Panc1 (cell line): ENCODE results near the gene CTNND1. TPM values are rescaled to one million over a fixed set of nuclear protein-coding genes. Genes with fewer than 3 reads are reported as not detected.

ENCODE experiments used
- ATAC-seq: fragments of 200-7000 bp; cut with Tn5 transposase; 2 replicates; pipeline ENCODE4 v1.9.1; 2020; ENCODE audit warnings: mild to moderate bottlenecking, moderate library complexity
- BruUV-seq: library from RNA; stranded (reverse); fragments of 400-500 nt; replicated peaks from 2 replicates; lab custom pipeline; 2021; lab: Mats Ljungman, UMichigan
- CTCF ChIA-PET: fragments of 300-600 bp; sonication (Branson Sonifier 250); formaldehyde crosslinking; loops from one replicate; lab custom pipeline; 2022; ENCODE audit warnings: antibody characterized with exemption; lab: Charles Lee
- POLR2A ChIA-PET: fragments of 300-600 bp; sonication (Branson Sonifier 250); formaldehyde crosslinking; loops from one replicate; lab custom pipeline; 2022; ENCODE audit warnings: antibody characterized with exemption; lab: Charles Lee
- DNase-seq: peaks from one replicate; pipeline ENCODE4 v3.0.0-alpha.2; 2010; ENCODE audit warnings: low read depth, low spot score
- H3K27ac ChIP-seq: 2 replicates; pipeline ENCODE4 v1.5.1; 2011; ENCODE audit warnings: mild to moderate bottlenecking, low read length, inconsistent platforms
- H3K27me3 ChIP-seq: fragments of 200-500 bp; sonication (Bioruptor generic); 2 replicates; pipeline ENCODE4 v1.6.0; 2014; ENCODE audit warnings: low read length, inconsistent platforms; ENCODE audit not compliant: control insufficient read depth, insufficient read depth
- H3K36me3 ChIP-seq: fragments of 200-500 bp; sonication (Bioruptor generic); 2 replicates; pipeline ENCODE4 v1.5.1; 2014; ENCODE audit warnings: inconsistent platforms, mild to moderate bottlenecking, low read length, moderate library complexity; ENCODE audit not compliant: control insufficient read depth, insufficient read depth
- H3K4me1 ChIP-seq: 2 replicates; pipeline ENCODE4 v1.5.1; 2011; ENCODE audit warnings: inconsistent platforms, mild to moderate bottlenecking, low read length, moderate library complexity; ENCODE audit not compliant: control insufficient read depth, insufficient read depth
- H3K4me3 ChIP-seq, 2 experiments: 2 replicates each; pipeline ENCODE4 v1.5.1; 2011 to 2012; ENCODE audit warnings: low read depth in 2 of 2, low read length in 2 of 2, mild to moderate bottlenecking in 2 of 2, inconsistent platforms in 1 of 2, moderate library complexity in 1 of 2
- H3K9me3 ChIP-seq: fragments of 200-500 bp; sonication (Bioruptor generic); 2 replicates; pipeline ENCODE4 v1.5.1; 2014; ENCODE audit warnings: low read depth, mild to moderate bottlenecking, inconsistent platforms, low read length, moderate library complexity; ENCODE audit not compliant: control insufficient read depth, insufficient read depth
- POLR2AphosphoS5 ChIP-seq: IDR thresholded peaks from 2 replicates; pipeline ENCODE4 v1.6.1; 2012; ENCODE audit warnings: mild to moderate bottlenecking, low read depth, low read length, moderate library complexity
- SIN3A ChIP-seq: IDR thresholded peaks from 2 replicates; pipeline ENCODE4 v1.6.1; 2012; ENCODE audit warnings: low read depth, mild to moderate bottlenecking, low read length, moderate library complexity, borderline replicate concordance; ENCODE audit not compliant: insufficient read depth
- TCF7L2 ChIP-seq: IDR thresholded peaks from 2 replicates; pipeline ENCODE4 v1.6.1; 2011; ENCODE audit warnings: mild to moderate bottlenecking, low read depth, low read length, inconsistent platforms
- in situ Hi-C: cut with HindIII; loops from 2 replicates; pipeline ENCODE4 v1.10.0; 2016; ENCODE audit warnings: low sequenced_read_pairs, low pct_unique_long_range_greater_than_20kb
- intact Hi-C: fragments of 100-400 bp; cut with micrococcal nuclease; formaldehyde crosslinking; loops from one replicate; pipeline ENCODE4 v1.10.0; 2022; ENCODE audit not compliant: unreplicated experiment
- total RNA-seq: library from RNA; stranded (reverse); gene quantifications from one replicate; pipeline ENCODE4 v1.2.1, GENCODE V29; 2021; ENCODE audit not compliant: unreplicated experiment
- TF ChIP-seq, protein P1 (sequence below), 2 experiments: IDR thresholded peaks; 2 replicates each; pipeline ENCODE4 v1.6.1; 2011 to 2012; ENCODE audit warnings: low read depth in 2 of 2, control low read depth in 1 of 2, low read length in 1 of 2, mild to moderate bottlenecking in 1 of 2, moderate library complexity in 1 of 2; ENCODE audit not compliant: insufficient read depth in 1 of 2
- TF ChIP-seq, protein P2 (sequence below): fragments of 450-650 bp; IDR thresholded peaks from 2 replicates; pipeline ENCODE4 v1.5.1; 2017; ENCODE audit warnings: mild to moderate bottlenecking

The CTNND1 gene
- total RNA-seq, 1 experiment from 2014 or later: 189 TPM

DNA sequence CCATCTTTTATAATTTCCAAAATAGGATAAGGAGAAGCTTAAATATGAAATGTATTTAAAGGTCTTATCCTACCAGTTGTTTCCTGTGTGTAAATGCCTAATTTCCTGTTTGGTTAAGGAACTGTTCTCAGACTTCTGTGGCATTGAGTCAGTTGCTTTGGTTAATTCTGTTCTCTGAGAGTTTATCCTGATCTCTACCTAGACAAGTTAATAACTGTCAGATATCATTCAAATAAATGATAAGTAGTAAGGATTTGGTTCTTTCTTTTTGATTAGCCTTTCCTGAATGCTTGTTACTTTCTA, 39.5 kb downstream of the CTNND1 start:
- ATAC-seq (no peak), DNase-seq (no peak)
- intact Hi-C loops: no loop called here
- no peaks in the 10 kb centered on the region for H3K27me3 ChIP-seq
- no peak for TF ChIP-seq POLR2AphosphoS5
- TF ChIP-seq TCF7L2: no peak
- no peak overlapping the region for H3K4me3 ChIP-seq
- in situ Hi-C loops: no loop called here
- BruUV-seq: no TSS peak
- peak overlapping the region; percentile 88; the same call in 1 of the 2 replicates for H3K27ac ChIP-seq
- ChIA-PET CTCF (interaction anchor here (0.5 to 2.7 kb wide), 5 partner anchors 40 to 64 kb away, joined by 4 to 34 read pairs (median 4); partner anchors contain the start of genes BTBD18, CTNND1 and SELENOH), POLR2A (interaction anchor here (0.6 to 0.8 kb wide), 2 partner anchors 33 to 72 kb away, joined by 3 to 5 read pairs; no protein-coding TSS in a partner anchor)
- H3K4me1 ChIP-seq: peaks cover 33% of the 10 kb centered on the region
- peaks cover 32% of the 10 kb centered on the region for H3K36me3 ChIP-seq
- H3K9me3 ChIP-seq: no peaks in the 10 kb centered on the region

GRCh38 chr11:57802411-57802810, 40.8 kb downstream of the CTNND1 start:
- Histone ChIP-seq H3K36me3 (peaks cover 41% of the 10 kb centered on the region), H3K9me3 (no peaks in the 10 kb centered on the region), H3K4me3 (no peak overlapping the region), H3K27ac (no peak overlapping the region), H3K4me1 (peaks cover 33% of the 10 kb centered on the region), H3K27me3 (no peaks in the 10 kb centered on the region)
- POLR2A ChIA-PET: no interaction called here
- in situ Hi-C loops: no loop called here
- TF ChIP-seq, protein P1, sequence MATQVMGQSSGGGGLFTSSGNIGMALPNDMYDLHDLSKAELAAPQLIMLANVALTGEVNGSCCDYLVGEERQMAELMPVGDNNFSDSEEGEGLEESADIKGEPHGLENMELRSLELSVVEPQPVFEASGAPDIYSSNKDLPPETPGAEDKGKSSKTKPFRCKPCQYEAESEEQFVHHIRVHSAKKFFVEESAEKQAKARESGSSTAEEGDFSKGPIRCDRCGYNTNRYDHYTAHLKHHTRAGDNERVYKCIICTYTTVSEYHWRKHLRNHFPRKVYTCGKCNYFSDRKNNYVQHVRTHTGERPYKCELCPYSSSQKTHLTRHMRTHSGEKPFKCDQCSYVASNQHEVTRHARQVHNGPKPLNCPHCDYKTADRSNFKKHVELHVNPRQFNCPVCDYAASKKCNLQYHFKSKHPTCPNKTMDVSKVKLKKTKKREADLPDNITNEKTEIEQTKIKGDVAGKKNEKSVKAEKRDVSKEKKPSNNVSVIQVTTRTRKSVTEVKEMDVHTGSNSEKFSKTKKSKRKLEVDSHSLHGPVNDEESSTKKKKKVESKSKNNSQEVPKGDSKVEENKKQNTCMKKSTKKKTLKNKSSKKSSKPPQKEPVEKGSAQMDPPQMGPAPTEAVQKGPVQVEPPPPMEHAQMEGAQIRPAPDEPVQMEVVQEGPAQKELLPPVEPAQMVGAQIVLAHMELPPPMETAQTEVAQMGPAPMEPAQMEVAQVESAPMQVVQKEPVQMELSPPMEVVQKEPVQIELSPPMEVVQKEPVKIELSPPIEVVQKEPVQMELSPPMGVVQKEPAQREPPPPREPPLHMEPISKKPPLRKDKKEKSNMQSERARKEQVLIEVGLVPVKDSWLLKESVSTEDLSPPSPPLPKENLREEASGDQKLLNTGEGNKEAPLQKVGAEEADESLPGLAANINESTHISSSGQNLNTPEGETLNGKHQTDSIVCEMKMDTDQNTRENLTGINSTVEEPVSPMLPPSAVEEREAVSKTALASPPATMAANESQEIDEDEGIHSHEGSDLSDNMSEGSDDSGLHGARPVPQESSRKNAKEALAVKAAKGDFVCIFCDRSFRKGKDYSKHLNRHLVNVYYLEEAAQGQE (IDR thresholded peaks at IDR 0.05; ENCODE audit: insufficient read depth in 1 of 2, low read depth in 2 of 2, low read length in 1 of 2): no peak
- TF ChIP-seq, protein P2, sequence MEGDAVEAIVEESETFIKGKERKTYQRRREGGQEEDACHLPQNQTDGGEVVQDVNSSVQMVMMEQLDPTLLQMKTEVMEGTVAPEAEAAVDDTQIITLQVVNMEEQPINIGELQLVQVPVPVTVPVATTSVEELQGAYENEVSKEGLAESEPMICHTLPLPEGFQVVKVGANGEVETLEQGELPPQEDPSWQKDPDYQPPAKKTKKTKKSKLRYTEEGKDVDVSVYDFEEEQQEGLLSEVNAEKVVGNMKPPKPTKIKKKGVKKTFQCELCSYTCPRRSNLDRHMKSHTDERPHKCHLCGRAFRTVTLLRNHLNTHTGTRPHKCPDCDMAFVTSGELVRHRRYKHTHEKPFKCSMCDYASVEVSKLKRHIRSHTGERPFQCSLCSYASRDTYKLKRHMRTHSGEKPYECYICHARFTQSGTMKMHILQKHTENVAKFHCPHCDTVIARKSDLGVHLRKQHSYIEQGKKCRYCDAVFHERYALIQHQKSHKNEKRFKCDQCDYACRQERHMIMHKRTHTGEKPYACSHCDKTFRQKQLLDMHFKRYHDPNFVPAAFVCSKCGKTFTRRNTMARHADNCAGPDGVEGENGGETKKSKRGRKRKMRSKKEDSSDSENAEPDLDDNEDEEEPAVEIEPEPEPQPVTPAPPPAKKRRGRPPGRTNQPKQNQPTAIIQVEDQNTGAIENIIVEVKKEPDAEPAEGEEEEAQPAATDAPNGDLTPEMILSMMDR: no peak
- TF ChIP-seq POLR2AphosphoS5: no peak
- TF ChIP-seq SIN3A: no peak
- no peak for TF ChIP-seq TCF7L2
- CTCF ChIA-PET: no interaction called here
- BruUV-seq: no TSS peak
- intact Hi-C loops: no loop called here
- no peak for ATAC-seq
- no peak for DNase-seq

DNA sequence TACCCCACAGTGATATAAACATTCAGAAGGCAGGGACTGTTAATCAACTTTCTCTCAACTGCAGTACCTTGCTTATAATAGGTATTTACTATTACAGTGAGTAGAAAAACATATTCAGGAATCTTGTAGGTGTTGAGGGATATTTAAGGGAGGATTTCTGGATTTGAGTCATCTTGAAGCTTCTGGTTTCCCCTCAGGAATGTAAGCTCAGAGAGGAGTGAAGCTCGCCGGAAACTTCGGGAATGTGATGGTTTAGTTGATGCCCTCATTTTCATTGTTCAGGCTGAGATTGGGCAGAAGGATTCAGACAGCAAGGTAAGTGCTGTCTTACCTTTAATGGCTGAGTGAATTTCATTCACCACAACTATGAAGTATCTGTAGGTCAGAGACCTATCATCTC, 42.9 kb downstream of the CTNND1 start:
- DNase-seq (no peak), ATAC-seq (no peak)
- H3K4me3 ChIP-seq: no peak overlapping the region
- ChIA-PET CTCF (no interaction called here), POLR2A (no interaction called here)
- intact Hi-C loops (no loop called here), in situ Hi-C loops (no loop called here)
- no peaks in the 10 kb centered on the region for H3K27me3 ChIP-seq
- TF ChIP-seq TCF7L2: no peak
- TF ChIP-seq, protein P1 (IDR thresholded peaks at IDR 0.05; ENCODE audit: insufficient read depth in 1 of 2, low read depth in 2 of 2, low read length in 1 of 2): no peak
- TF ChIP-seq POLR2AphosphoS5: no peak
- TF ChIP-seq, protein P2: no peak
- no peak for TF ChIP-seq SIN3A
- peaks cover 58% of the 10 kb centered on the region for H3K36me3 ChIP-seq
- no TSS peak for BruUV-seq
- H3K4me1 ChIP-seq: peaks cover 21% of the 10 kb centered on the region
- H3K9me3 ChIP-seq: no peaks in the 10 kb centered on the region
- H3K27ac ChIP-seq: no peak overlapping the region
